ENCODE results near the gene REPS1. TPM values are rescaled to one million over a fixed set of nuclear protein-coding genes. Genes with fewer than 3 reads are reported as not detected.

Gene REPS1
- total and polyA plus RNA-seq, 2 of the 13 experiments (the other 11 are each of a cell fraction or from before 2014, with no cell fraction given), result 36.4 to 38.3 TPM

GRCh38 chr6:138972226-138972665, 15.8 kb downstream of the REPS1 start (continued):
- no peak for TF ChIP-seq ZNF660 (CRISPR knock-in tag; IDR thresholded peaks at IDR 0.05; ENCODE audit: borderline replicate concordance, low read depth)
- TF ChIP-seq ZBTB8A (CRISPR knock-in tag; IDR thresholded peaks at IDR 0.05; ENCODE audit: borderline replicate concordance, low read depth), result no peak
- TF ChIP-seq HOXA9 (CRISPR knock-in tag; IDR thresholded peaks at IDR 0.05; ENCODE audit: borderline replicate concordance), result no peak
- TF ChIP-seq ZNF7 (CRISPR knock-in tag; IDR thresholded peaks at IDR 0.05), result no peak
- TF ChIP-seq ZNF883 (CRISPR knock-in tag; IDR thresholded peaks at IDR 0.05; ENCODE audit: not compliant biosample characterization), result no peak
- no peak for TF ChIP-seq PCBP1 (IDR thresholded peaks at IDR 0.05; ENCODE audit: borderline replicate concordance, low read depth, low read length)

GRCh38 chr6:138971601-138972000, 16.5 kb downstream of the REPS1 start:
- no peak overlapping the region for H3K4me3 ChIP-seq (replicated peaks in 1 of 3; ENCODE audit: insufficient read depth in 1 of 3, low read depth in 2 of 3, low read length in 3 of 3)
- H3K36me3 ChIP-seq (replicated peaks in 1 of 2; ENCODE audit: control insufficient read depth in 1 of 2, insufficient read depth in 2 of 2, low read length in 2 of 2), result no peaks in the 10 kb centered on the region
- ChIA-PET POLR2A (no interaction called here), CTCF (ENCODE audit: low intra/inter-chr PET ratio, low total read pairs) (no interaction called here)
- H3K4me1 ChIP-seq (ENCODE audit: insufficient read depth, low read length), result no peaks in the 10 kb centered on the region
- no peak for DNase-seq (ENCODE audit: low spot score)
- no TSS peak for BruUV-seq (replicated peaks)
- no peak overlapping the region for H2AFZ ChIP-seq (ENCODE audit: low read length)
- no peak for ATAC-seq
- H4K20me1 ChIP-seq (ENCODE audit: insufficient read depth, low read length), result peaks cover 10% of the 10 kb centered on the region
- no peak for TF ChIP-seq NRL (CRISPR knock-in tag; IDR thresholded peaks at IDR 0.05; ENCODE audit: borderline replicate concordance)
- TF ChIP-seq ATAD3A (CRISPR knock-in tag; IDR thresholded peaks at IDR 0.05), result no peak
- no peak for TF ChIP-seq TOE1 (CRISPR knock-in tag; IDR thresholded peaks at IDR 0.05)
- TF ChIP-seq CHD2 (IDR thresholded peaks at IDR 0.05; ENCODE audit: low read depth, low read length), result no peak
- no peak for TF ChIP-seq ZNF567 (CRISPR knock-in tag; IDR thresholded peaks at IDR 0.05; ENCODE audit: borderline replicate concordance)
- no peak for TF ChIP-seq MEIS1 (CRISPR knock-in tag; IDR thresholded peaks at IDR 0.05; ENCODE audit: borderline replicate concordance)
- no peak for TF ChIP-seq ZNF224 (CRISPR knock-in tag; IDR thresholded peaks at IDR 0.05)
- TF ChIP-seq RFXAP (CRISPR knock-in tag; IDR thresholded peaks at IDR 0.05; ENCODE audit: borderline replicate concordance), result no peak
- no peak for TF ChIP-seq TARDBP (CRISPR knock-in tag; IDR thresholded peaks at IDR 0.05)
- no peak for TF ChIP-seq ZNF274 (CRISPR knock-in tag; IDR thresholded peaks at IDR 0.05)
- in situ Hi-C loops (cut with HindIII; ENCODE audit: extremely low pct_ligation_motif_present, low pct_unique_long_range_greater_than_20kb) (no loop called here), intact Hi-C loops (cut with micrococcal nuclease; ENCODE audit: unreplicated experiment) (no loop called here)
- H3K79me2 ChIP-seq (ENCODE audit: insufficient read depth, low read length), result peaks cover 88% of the 10 kb centered on the region
- H3K27ac ChIP-seq (ENCODE audit: extremely low read length, insufficient read depth, low read length), result no peak overlapping the region
- no peak overlapping the region for H3K9ac ChIP-seq (ENCODE audit: insufficient read depth, low read depth, low read length)
- no peaks in the 10 kb centered on the region for H3K27me3 ChIP-seq (ENCODE audit: control insufficient read depth in 1 of 2, insufficient read depth in 2 of 2, low read length in 2 of 2)
- no peak for FAIRE-seq
- no peak overlapping the region for H3K4me2 ChIP-seq (ENCODE audit: low read depth, low read length)
- WGBS (ENCODE audit: low lambda C conversion rate), result 96% methylated on average over 3 of the region's 3 CpGs
- no peaks in the 10 kb centered on the region for H3K9me3 ChIP-seq (ENCODE audit: low read length)
